Measurements from ENCODE around the gene CWF19L1. TPM values are rescaled to one million over a fixed set of nuclear protein-coding genes. Genes with fewer than 3 reads are reported as not detected.

The CWF19L1 gene
- total and polyA plus RNA-seq, 2 of the 13 experiments (the other 11 are each of a cell fraction or from before 2014, with no cell fraction given) = 13.6 to 42.1 TPM

- TF ChIP-seq AKNA (CRISPR knock-in tag; IDR thresholded peaks at IDR 0.05; ENCODE audit: borderline replicate concordance) (no peak), ZSCAN31 (CRISPR knock-in tag; IDR thresholded peaks at IDR 0.05; ENCODE audit: low read depth) (no peak), SIN3B (IDR thresholded peaks at IDR 0.05; ENCODE audit: low read length) (no peak), IRX3 (CRISPR knock-in tag; IDR thresholded peaks at IDR 0.05; ENCODE audit: borderline replicate concordance, low read depth) (no peak), ELK4 (CRISPR knock-in tag; IDR thresholded peaks at IDR 0.05; ENCODE audit: borderline replicate concordance) (no peak), CBFB (CRISPR knock-in tag; IDR thresholded peaks at IDR 0.05) (no peak), CBX1 (IDR thresholded peaks at IDR 0.05; ENCODE audit: low read depth) (no peak), DRAP1 (CRISPR knock-in tag; IDR thresholded peaks at IDR 0.05) (no peak), ZSCAN20 (CRISPR knock-in tag; IDR thresholded peaks at IDR 0.05; ENCODE audit: borderline replicate concordance) (no peak), BRD4 (CRISPR knock-in tag; IDR thresholded peaks at IDR 0.05) (no peak), GMEB1 (CRISPR knock-in tag; IDR thresholded peaks at IDR 0.05; ENCODE audit: borderline replicate concordance) (peak; percentile 7; the same call in 1 of the 2 replicates), SOX5 (CRISPR knock-in tag; IDR thresholded peaks at IDR 0.05; ENCODE audit: borderline replicate concordance) (no peak), ZBTB21 (CRISPR knock-in tag; IDR thresholded peaks at IDR 0.05) (no peak), SP5 (CRISPR knock-in tag; IDR thresholded peaks at IDR 0.05; ENCODE audit: borderline replicate concordance, low read depth) (no peak), MXI1 (IDR thresholded peaks at IDR 0.05; ENCODE audit: borderline replicate concordance, low read depth, low read length) (no peak), RAD21 (CRISPR knock-in tag; IDR thresholded peaks at IDR 0.05) (no peak), ZKSCAN8 (CRISPR knock-in tag; IDR thresholded peaks at IDR 0.05; ENCODE audit: borderline replicate concordance) (no peak), ZNF564 (CRISPR knock-in tag; IDR thresholded peaks at IDR 0.05) (no peak), ZBTB37 (CRISPR knock-in tag; IDR thresholded peaks at IDR 0.05) (no peak), TCF12 (IDR thresholded peaks at IDR 0.05) (no peak), TCF12 (CRISPR knock-in tag; IDR thresholded peaks at IDR 0.05) (no peak)
Observed at GRCh38 chr10:100229819-100230422, 37.5 kb downstream of the CWF19L1 start (continued).

All from HepG2 (cell line).